HCT116 (cell line): ENCODE data around the gene ATP13A3. TPM values are rescaled to one million over a fixed set of nuclear protein-coding genes. Genes with fewer than 3 reads are reported as not detected.

Source experiments
- ATAC-seq: fragments of 200-7000 bp; cut with Tn5 transposase; 2 replicates; pipeline ENCODE4 v1.9.1; 2020; ENCODE audit warnings: mild to moderate bottlenecking, moderate library complexity
- BruUV-seq: library from RNA; stranded (reverse); fragments of 400-500 nt; replicated peaks from 2 replicates; lab custom pipeline; 2021; lab: Mats Ljungman, UMichigan
- CTCF ChIA-PET: fragments of 300-600 bp; sonication (Branson Sonifier 250); formaldehyde crosslinking; loops from one replicate; lab custom pipeline; 2021; ENCODE audit warnings: antibody characterized with exemption; lab: Charles Lee
- POLR2A ChIA-PET: fragments of 300-600, 350-600 bp; sonication (Branson Sonifier 250); formaldehyde crosslinking; loops from one replicate; lab custom pipeline; 2021; ENCODE audit warnings: antibody characterized with exemption; lab: Charles Lee
- RAD21 ChIA-PET, 2 experiments: fragments of 300-600 bp; sonication (Branson Sonifier 250); formaldehyde crosslinking; loops; one replicate each; lab custom pipeline; 2023; ENCODE audit warnings: low total read pairs in 2 of 2; ENCODE audit not compliant: uncharacterized antibody in 2 of 2, unreplicated experiment in 2 of 2, low non-redundant PET in 1 of 2; lab: Charles Lee
- DNase-seq: peaks from one replicate; pipeline ENCODE4 v3.0.0-alpha.2; 2010; ENCODE audit warnings: low read depth, low spot score
- H2AFZ ChIP-seq: fragments of 200-600 bp; shearing (Covaris generic), sonication (generic); 2 replicates; pipeline ENCODE4 v1.6.1; 2017; ENCODE audit warnings: low read depth, mixed run types, mixed read lengths, antibody characterized with exemption, low read length; ENCODE audit not compliant: poor library complexity, severe bottlenecking
- H3K27ac ChIP-seq: 2 replicates; pipeline ENCODE4 v1.5.1; 2012; ENCODE audit warnings: low read depth, low read length
- H3K27me3 ChIP-seq: fragments of 200-600 bp; sonication (generic); 2 replicates; pipeline ENCODE4 v1.6.1; 2016; ENCODE audit warnings: mixed run types, low read length, mixed read lengths; ENCODE audit not compliant: insufficient read depth
- H3K36me3 ChIP-seq, 2 experiments: fragments of 200-500 bp in 1 of 2; fragments of 200-600 bp in 1 of 2; sonication (Bioruptor generic) in 1 of 2; sonication (generic) in 1 of 2; 2 replicates each; pipeline versions ENCODE4 v1.5.1 to v1.6.1; 2014 to 2016; ENCODE audit warnings: low read length in 2 of 2, inconsistent platforms in 1 of 2, mixed read lengths in 1 of 2, mixed run types in 1 of 2; ENCODE audit not compliant: insufficient read depth in 2 of 2, control insufficient read depth in 1 of 2
- H3K4me1 ChIP-seq, 2 experiments: fragments of 200-600 bp in 1 of 2; sonication (generic) in 1 of 2; 2 replicates each; pipeline versions ENCODE4 v1.5.1 to v1.6.1; 2012 to 2017; ENCODE audit warnings: low read length in 2 of 2, inconsistent platforms in 1 of 2, mild to moderate bottlenecking in 1 of 2, mixed read lengths in 1 of 2, mixed run types in 1 of 2, moderate library complexity in 1 of 2; ENCODE audit not compliant: insufficient read depth in 2 of 2, control insufficient read depth in 1 of 2
- H3K4me2 ChIP-seq: fragments of 200-600 bp; sonication (generic); 2 replicates; pipeline ENCODE4 v1.6.1; 2017; ENCODE audit warnings: mixed run types, low read length, mixed read lengths
- H3K4me3 ChIP-seq, 2 experiments: fragments of 200-600 bp in 1 of 2; sonication (generic) in 1 of 2; replicated peaks in 1 of 2; 2 replicates each; pipeline ENCODE4 v1.5.1; 2011 to 2016; ENCODE audit warnings: low read length in 2 of 2, control low read depth in 1 of 2, low read depth in 1 of 2, mild to moderate bottlenecking in 1 of 2, mixed read lengths in 1 of 2, mixed run types in 1 of 2
- H3K79me2 ChIP-seq: fragments of 200-600 bp; sonication (generic); 2 replicates; pipeline ENCODE4 v1.6.1; 2017; ENCODE audit warnings: mild to moderate bottlenecking, mixed run types, low read length, moderate library complexity, mixed read lengths; ENCODE audit not compliant: insufficient read depth
- H3K9ac ChIP-seq: fragments of 200-600 bp; sonication (generic); 2 replicates; pipeline ENCODE4 v1.6.1; 2016; ENCODE audit warnings: low read length, mixed read lengths
- H3K9me2 ChIP-seq: fragments of 200-600 bp; sonication (generic), shearing (Covaris generic); 2 replicates; pipeline ENCODE4 v1.6.1; 2017; ENCODE audit warnings: mixed run types, mild to moderate bottlenecking, moderate library complexity; ENCODE audit not compliant: insufficient read depth
- H3K9me3 ChIP-seq, 2 experiments: fragments of 200-500 bp in 1 of 2; fragments of 200-600 bp in 1 of 2; sonication (Bioruptor generic) in 1 of 2; sonication (generic) in 1 of 2; 2 replicates each; pipeline ENCODE4 v1.6.1; 2014 to 2017; ENCODE audit warnings: low read length in 2 of 2, mixed read lengths in 2 of 2, inconsistent platforms in 1 of 2, low read depth in 1 of 2, mild to moderate bottlenecking in 1 of 2, mixed run types in 1 of 2, moderate library complexity in 1 of 2; ENCODE audit not compliant: control insufficient read depth in 1 of 2, insufficient read depth in 1 of 2
- H4K20me1 ChIP-seq: fragments of 200-600 bp; sonication (generic), shearing (Covaris generic); 2 replicates; pipeline ENCODE4 v1.6.1; 2017; ENCODE audit warnings: mixed run types, mild to moderate bottlenecking, moderate library complexity; ENCODE audit not compliant: insufficient read depth
- CBX3 ChIP-seq: IDR thresholded peaks from 2 replicates; pipeline ENCODE4 v1.6.1; 2012; ENCODE audit warnings: low read depth
- CEBPB ChIP-seq: IDR thresholded peaks from 2 replicates; pipeline ENCODE4 v1.6.1; 2012; ENCODE audit warnings: low read depth
- EGR1 ChIP-seq: IDR thresholded peaks from 2 replicates; pipeline ENCODE4 v1.6.1; 2012; ENCODE audit warnings: low read depth
- ELF1 ChIP-seq: IDR thresholded peaks from 2 replicates; pipeline ENCODE4 v1.6.1; 2012; ENCODE audit warnings: low read depth, borderline replicate concordance
- EZH2 ChIP-seq: fragments of 200-600 bp; sonication (generic); IDR thresholded peaks from 2 replicates; pipeline ENCODE4 v1.6.1; 2017; ENCODE audit warnings: antibody characterized with exemption, mixed run types
- EZH2phosphoT487 ChIP-seq: fragments of 200-600 bp; IDR thresholded peaks from 2 replicates; pipeline ENCODE4 v1.6.1; 2018; ENCODE audit warnings: antibody characterized with exemption, borderline replicate concordance
- FOSL1 ChIP-seq: IDR thresholded peaks from 2 replicates; pipeline ENCODE4 v1.6.1; 2012; ENCODE audit warnings: low read depth
- JUND ChIP-seq: IDR thresholded peaks from 2 replicates; pipeline ENCODE4 v1.6.1; 2012
- POLR2A ChIP-seq: IDR thresholded peaks from 2 replicates; pipeline ENCODE4 v1.7.0; 2011; ENCODE audit warnings: borderline replicate concordance; ENCODE audit not compliant: insufficient read depth, insufficient read length; ENCODE audit errors: extremely low read depth
- POLR2AphosphoS5 ChIP-seq: IDR thresholded peaks from 2 replicates; pipeline ENCODE4 v1.6.1; 2011; ENCODE audit warnings: mild to moderate bottlenecking, low read depth, low read length, moderate library complexity
- RAD21 ChIP-seq: IDR thresholded peaks from 2 replicates; pipeline ENCODE4 v1.6.1; 2012; ENCODE audit warnings: low read depth, mild to moderate bottlenecking
- SIN3A ChIP-seq: IDR thresholded peaks from 2 replicates; pipeline ENCODE4 v1.6.1; 2012; ENCODE audit warnings: low read depth
- YY1 ChIP-seq: IDR thresholded peaks from 2 replicates; pipeline ENCODE4 v1.6.1; 2011; ENCODE audit warnings: low read length, low read depth, moderate library complexity, mild to moderate bottlenecking; ENCODE audit not compliant: insufficient replicate concordance; ENCODE audit errors: extremely low read depth
- ZFX ChIP-seq: fragments of 450-650 bp; IDR thresholded peaks from 2 replicates; pipeline ENCODE4 v1.6.1; 2017
- ZNF274 ChIP-seq: fragments of 200-500 bp; sonication (Bioruptor generic); IDR thresholded peaks from 2 replicates; pipeline ENCODE4 v1.6.1; 2014; ENCODE audit warnings: mild to moderate bottlenecking, low read depth, low read length, inconsistent platforms
- intact Hi-C: fragments of 100-400 bp; cut with micrococcal nuclease; formaldehyde crosslinking; loops from 2 replicates; pipeline ENCODE4 v1.10.0; 2022
- total RNA-seq: library from RNA; stranded (reverse); gene quantifications from one replicate; pipeline ENCODE4 v1.2.1, GENCODE V29; 2021; ENCODE audit not compliant: unreplicated experiment
- TF ChIP-seq, protein P1 (sequence below), 3 experiments: fragments of 200-600 bp in 1 of 3; sonication (generic) in 1 of 3; IDR thresholded peaks in 2 of 3; conservative IDR thresholded peaks in 1 of 3; 2 replicates each; pipeline ENCODE4 v1.5.1; 2012 to 2017; ENCODE audit warnings: low read depth in 2 of 3, low read length in 2 of 3, antibody characterized with exemption in 1 of 3, borderline replicate concordance in 1 of 3, control low read depth in 1 of 3, mild to moderate bottlenecking in 1 of 3, mixed read lengths in 1 of 3, mixed run types in 1 of 3, moderate library complexity in 1 of 3; ENCODE audit not compliant: insufficient read depth in 1 of 3
- TF ChIP-seq, protein P2 (sequence below): IDR thresholded peaks from 2 replicates; pipeline ENCODE4 v1.6.1; 2012
- TF ChIP-seq, protein P3 (sequence below): IDR thresholded peaks from 2 replicates; pipeline ENCODE4 v1.6.1; 2012

Gene ATP13A3
- total RNA-seq, 1 experiment from 2014 or later, result 139 TPM

DNA sequence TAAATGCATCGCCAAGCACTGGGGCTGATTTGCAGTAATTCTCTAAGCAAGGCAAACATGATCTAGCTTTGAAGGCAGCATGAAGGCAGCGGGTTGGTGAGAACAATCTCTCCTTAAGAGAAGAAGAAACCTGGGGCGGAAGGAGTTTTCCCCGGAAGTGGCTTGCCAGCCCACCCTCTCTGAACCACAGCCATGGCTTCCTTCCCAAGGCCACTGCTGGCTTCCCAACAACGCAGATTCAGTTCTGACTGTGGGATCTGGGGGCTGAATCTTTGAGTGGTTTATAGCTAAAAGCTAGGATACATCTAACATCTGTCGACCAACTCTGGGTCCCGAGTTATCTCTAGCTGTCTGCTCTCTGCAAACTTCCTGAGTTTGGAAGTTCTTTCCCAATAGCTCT lies 131.4 kb downstream of the ATP13A3 start:
- Histone ChIP-seq H3K9me3 (no peaks in the 10 kb centered on the region), H3K4me3 (no peak overlapping the region), H3K4me2 (no peak overlapping the region), H3K79me2 (no peaks in the 10 kb centered on the region), H3K36me3 (no peaks in the 10 kb centered on the region), H2AFZ (no peak overlapping the region), H4K20me1 (no peaks in the 10 kb centered on the region), H3K27me3 (peaks cover 5% of the 10 kb centered on the region; the same call in 1 of the 2 replicates), H3K9ac (no peak overlapping the region), H3K27ac (no peak overlapping the region), H3K4me1 (peaks cover 8 to 11% of the 10 kb centered on the region in 2 experiments), H3K9me2 (no peaks in the 10 kb centered on the region)
- RAD21 ChIA-PET, result no interaction called here
- CTCF ChIA-PET, result interaction anchor here (1.0 kb wide), 1 partner anchor 12 kb away, joined by 4 read pairs; no protein-coding TSS in a partner anchor
- ATAC-seq (no peak), DNase-seq (no peak)
- no TSS peak for BruUV-seq
- intact Hi-C loops, result no loop called here
- no peak for TF ChIP-seq ZFX
- POLR2A ChIA-PET, result no interaction called here

DNA sequence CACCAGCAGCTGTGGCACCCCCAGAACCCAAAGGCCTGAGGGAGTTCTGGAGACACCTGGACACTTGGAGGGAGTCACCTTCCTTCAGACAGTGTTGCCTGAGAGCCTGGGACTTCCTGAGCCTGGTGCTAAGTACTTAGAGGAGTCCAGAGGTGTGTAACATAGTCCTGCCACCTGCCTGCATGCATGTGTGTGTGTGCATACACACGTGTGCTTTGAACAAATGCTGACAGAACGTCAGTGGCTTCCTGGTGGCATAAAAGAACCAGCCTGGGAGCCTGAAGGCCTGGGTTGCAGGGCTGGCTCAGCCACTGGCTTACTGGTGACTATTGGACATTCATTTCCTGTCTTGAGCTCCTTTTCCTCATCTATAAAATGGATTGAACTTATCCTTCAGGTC lies 132.5 kb downstream of the ATP13A3 start:
- DNase-seq, result no peak
- H3K9me2 ChIP-seq, result no peaks in the 10 kb centered on the region
- H3K9me3 ChIP-seq, result no peaks in the 10 kb centered on the region
- H3K4me1 ChIP-seq, result peaks cover 8 to 14% of the 10 kb centered on the region in 2 experiments
- no peak overlapping the region for H3K4me2 ChIP-seq
- ChIA-PET CTCF (no interaction called here), RAD21 (no interaction called here)
- ATAC-seq, result no peak
- BruUV-seq, result no TSS peak
- TF ChIP-seq FOSL1, result no peak
- no peak for TF ChIP-seq CEBPB
- no peak for TF ChIP-seq YY1
- no peak for TF ChIP-seq JUND
- TF ChIP-seq CBX3, result no peak
- TF ChIP-seq EGR1, result no peak
- TF ChIP-seq, protein P1, sequence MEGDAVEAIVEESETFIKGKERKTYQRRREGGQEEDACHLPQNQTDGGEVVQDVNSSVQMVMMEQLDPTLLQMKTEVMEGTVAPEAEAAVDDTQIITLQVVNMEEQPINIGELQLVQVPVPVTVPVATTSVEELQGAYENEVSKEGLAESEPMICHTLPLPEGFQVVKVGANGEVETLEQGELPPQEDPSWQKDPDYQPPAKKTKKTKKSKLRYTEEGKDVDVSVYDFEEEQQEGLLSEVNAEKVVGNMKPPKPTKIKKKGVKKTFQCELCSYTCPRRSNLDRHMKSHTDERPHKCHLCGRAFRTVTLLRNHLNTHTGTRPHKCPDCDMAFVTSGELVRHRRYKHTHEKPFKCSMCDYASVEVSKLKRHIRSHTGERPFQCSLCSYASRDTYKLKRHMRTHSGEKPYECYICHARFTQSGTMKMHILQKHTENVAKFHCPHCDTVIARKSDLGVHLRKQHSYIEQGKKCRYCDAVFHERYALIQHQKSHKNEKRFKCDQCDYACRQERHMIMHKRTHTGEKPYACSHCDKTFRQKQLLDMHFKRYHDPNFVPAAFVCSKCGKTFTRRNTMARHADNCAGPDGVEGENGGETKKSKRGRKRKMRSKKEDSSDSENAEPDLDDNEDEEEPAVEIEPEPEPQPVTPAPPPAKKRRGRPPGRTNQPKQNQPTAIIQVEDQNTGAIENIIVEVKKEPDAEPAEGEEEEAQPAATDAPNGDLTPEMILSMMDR (IDR thresholded peaks at IDR 0.05 in 2 of 3, conservative IDR thresholded peaks at IDR 0.05 in 1 of 3; ENCODE audit: borderline replicate concordance in 1 of 3, insufficient read depth in 1 of 3, low read depth in 2 of 3, low read length in 2 of 3), result no peak
- TF ChIP-seq, protein P2, sequence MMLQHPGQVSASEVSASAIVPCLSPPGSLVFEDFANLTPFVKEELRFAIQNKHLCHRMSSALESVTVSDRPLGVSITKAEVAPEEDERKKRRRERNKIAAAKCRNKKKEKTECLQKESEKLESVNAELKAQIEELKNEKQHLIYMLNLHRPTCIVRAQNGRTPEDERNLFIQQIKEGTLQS, result no peak
- TF ChIP-seq ELF1, result no peak
- no peak for TF ChIP-seq EZH2
- no peak for TF ChIP-seq RAD21
- TF ChIP-seq, protein P3, sequence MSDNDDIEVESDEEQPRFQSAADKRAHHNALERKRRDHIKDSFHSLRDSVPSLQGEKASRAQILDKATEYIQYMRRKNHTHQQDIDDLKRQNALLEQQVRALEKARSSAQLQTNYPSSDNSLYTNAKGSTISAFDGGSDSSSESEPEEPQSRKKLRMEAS, result no peak
- no peak for TF ChIP-seq POLR2A
- no peak for TF ChIP-seq EZH2phosphoT487
- no peak for TF ChIP-seq POLR2AphosphoS5
- no peak for TF ChIP-seq SIN3A
- TF ChIP-seq ZNF274, result no peak
- TF ChIP-seq, all 23 proteins: peak for 0
- POLR2A ChIA-PET, result no interaction called here
- Histone ChIP-seq H3K27me3 (peaks cover 5% of the 10 kb centered on the region; the same call in 1 of the 2 replicates), H3K9ac (no peak overlapping the region), H3K36me3 (no peaks in the 10 kb centered on the region), H3K79me2 (no peaks in the 10 kb centered on the region), H2AFZ (no peak overlapping the region), H3K27ac (no peak overlapping the region), H4K20me1 (no peaks in the 10 kb centered on the region), H3K4me3 (no peak overlapping the region)
- intact Hi-C loops, result no loop called here
